HCT116 (cell line): Measurements from ENCODE around the gene STPG1. TPM values are rescaled to one million over a fixed set of nuclear protein-coding genes. Genes with fewer than 3 reads are reported as not detected.

ENCODE experiments used
- ATAC-seq: fragments of 200-7000 bp; cut with Tn5 transposase; 2 replicates; pipeline ENCODE4 v1.9.1; 2020; ENCODE audit warnings: mild to moderate bottlenecking, moderate library complexity
- BruUV-seq: library from RNA; stranded (reverse); fragments of 400-500 nt; replicated peaks from 2 replicates; lab custom pipeline; 2021; lab: Mats Ljungman, UMichigan
- CTCF ChIA-PET: fragments of 300-600 bp; sonication (Branson Sonifier 250); formaldehyde crosslinking; loops from one replicate; lab custom pipeline; 2021; ENCODE audit warnings: antibody characterized with exemption; lab: Charles Lee
- POLR2A ChIA-PET: fragments of 300-600, 350-600 bp; sonication (Branson Sonifier 250); formaldehyde crosslinking; loops from one replicate; lab custom pipeline; 2021; ENCODE audit warnings: antibody characterized with exemption; lab: Charles Lee
- RAD21 ChIA-PET, 2 experiments: fragments of 300-600 bp; sonication (Branson Sonifier 250); formaldehyde crosslinking; loops; one replicate each; lab custom pipeline; 2023; ENCODE audit warnings: low total read pairs in 2 of 2; ENCODE audit not compliant: uncharacterized antibody in 2 of 2, unreplicated experiment in 2 of 2, low non-redundant PET in 1 of 2; lab: Charles Lee
- DNase-seq: peaks from one replicate; pipeline ENCODE4 v3.0.0-alpha.2; 2010; ENCODE audit warnings: low read depth, low spot score
- H2AFZ ChIP-seq: fragments of 200-600 bp; shearing (Covaris generic), sonication (generic); 2 replicates; pipeline ENCODE4 v1.6.1; 2017; ENCODE audit warnings: low read depth, mixed run types, mixed read lengths, antibody characterized with exemption, low read length; ENCODE audit not compliant: poor library complexity, severe bottlenecking
- H3K27ac ChIP-seq: 2 replicates; pipeline ENCODE4 v1.5.1; 2012; ENCODE audit warnings: low read depth, low read length
- H3K27me3 ChIP-seq: fragments of 200-600 bp; sonication (generic); 2 replicates; pipeline ENCODE4 v1.6.1; 2016; ENCODE audit warnings: mixed run types, low read length, mixed read lengths; ENCODE audit not compliant: insufficient read depth
- H3K36me3 ChIP-seq, 2 experiments: fragments of 200-500 bp in 1 of 2; fragments of 200-600 bp in 1 of 2; sonication (Bioruptor generic) in 1 of 2; sonication (generic) in 1 of 2; 2 replicates each; pipeline versions ENCODE4 v1.5.1 to v1.6.1; 2014 to 2016; ENCODE audit warnings: low read length in 2 of 2, inconsistent platforms in 1 of 2, mixed read lengths in 1 of 2, mixed run types in 1 of 2; ENCODE audit not compliant: insufficient read depth in 2 of 2, control insufficient read depth in 1 of 2
- H3K4me1 ChIP-seq, 2 experiments: fragments of 200-600 bp in 1 of 2; sonication (generic) in 1 of 2; 2 replicates each; pipeline versions ENCODE4 v1.5.1 to v1.6.1; 2012 to 2017; ENCODE audit warnings: low read length in 2 of 2, inconsistent platforms in 1 of 2, mild to moderate bottlenecking in 1 of 2, mixed read lengths in 1 of 2, mixed run types in 1 of 2, moderate library complexity in 1 of 2; ENCODE audit not compliant: insufficient read depth in 2 of 2, control insufficient read depth in 1 of 2
- H3K4me2 ChIP-seq: fragments of 200-600 bp; sonication (generic); 2 replicates; pipeline ENCODE4 v1.6.1; 2017; ENCODE audit warnings: mixed run types, low read length, mixed read lengths
- H3K4me3 ChIP-seq, 2 experiments: fragments of 200-600 bp in 1 of 2; sonication (generic) in 1 of 2; replicated peaks in 1 of 2; 2 replicates each; pipeline ENCODE4 v1.5.1; 2011 to 2016; ENCODE audit warnings: low read length in 2 of 2, control low read depth in 1 of 2, low read depth in 1 of 2, mild to moderate bottlenecking in 1 of 2, mixed read lengths in 1 of 2, mixed run types in 1 of 2
- H3K79me2 ChIP-seq: fragments of 200-600 bp; sonication (generic); 2 replicates; pipeline ENCODE4 v1.6.1; 2017; ENCODE audit warnings: mild to moderate bottlenecking, mixed run types, low read length, moderate library complexity, mixed read lengths; ENCODE audit not compliant: insufficient read depth
- H3K9ac ChIP-seq: fragments of 200-600 bp; sonication (generic); 2 replicates; pipeline ENCODE4 v1.6.1; 2016; ENCODE audit warnings: low read length, mixed read lengths
- H3K9me2 ChIP-seq: fragments of 200-600 bp; sonication (generic), shearing (Covaris generic); 2 replicates; pipeline ENCODE4 v1.6.1; 2017; ENCODE audit warnings: mixed run types, mild to moderate bottlenecking, moderate library complexity; ENCODE audit not compliant: insufficient read depth
- H3K9me3 ChIP-seq, 2 experiments: fragments of 200-500 bp in 1 of 2; fragments of 200-600 bp in 1 of 2; sonication (Bioruptor generic) in 1 of 2; sonication (generic) in 1 of 2; 2 replicates each; pipeline ENCODE4 v1.6.1; 2014 to 2017; ENCODE audit warnings: low read length in 2 of 2, mixed read lengths in 2 of 2, inconsistent platforms in 1 of 2, low read depth in 1 of 2, mild to moderate bottlenecking in 1 of 2, mixed run types in 1 of 2, moderate library complexity in 1 of 2; ENCODE audit not compliant: control insufficient read depth in 1 of 2, insufficient read depth in 1 of 2
- H4K20me1 ChIP-seq: fragments of 200-600 bp; sonication (generic), shearing (Covaris generic); 2 replicates; pipeline ENCODE4 v1.6.1; 2017; ENCODE audit warnings: mixed run types, mild to moderate bottlenecking, moderate library complexity; ENCODE audit not compliant: insufficient read depth
- CEBPB ChIP-seq: IDR thresholded peaks from 2 replicates; pipeline ENCODE4 v1.6.1; 2012; ENCODE audit warnings: low read depth
- EGR1 ChIP-seq: IDR thresholded peaks from 2 replicates; pipeline ENCODE4 v1.6.1; 2012; ENCODE audit warnings: low read depth
- ELF1 ChIP-seq: IDR thresholded peaks from 2 replicates; pipeline ENCODE4 v1.6.1; 2012; ENCODE audit warnings: low read depth, borderline replicate concordance
- EZH2 ChIP-seq: fragments of 200-600 bp; sonication (generic); IDR thresholded peaks from 2 replicates; pipeline ENCODE4 v1.6.1; 2017; ENCODE audit warnings: antibody characterized with exemption, mixed run types
- FOSL1 ChIP-seq: IDR thresholded peaks from 2 replicates; pipeline ENCODE4 v1.6.1; 2012; ENCODE audit warnings: low read depth
- JUND ChIP-seq: IDR thresholded peaks from 2 replicates; pipeline ENCODE4 v1.6.1; 2012
- POLR2A ChIP-seq: IDR thresholded peaks from 2 replicates; pipeline ENCODE4 v1.7.0; 2011; ENCODE audit warnings: borderline replicate concordance; ENCODE audit not compliant: insufficient read depth, insufficient read length; ENCODE audit errors: extremely low read depth
- POLR2AphosphoS5 ChIP-seq: IDR thresholded peaks from 2 replicates; pipeline ENCODE4 v1.6.1; 2011; ENCODE audit warnings: mild to moderate bottlenecking, low read depth, low read length, moderate library complexity
- RAD21 ChIP-seq: IDR thresholded peaks from 2 replicates; pipeline ENCODE4 v1.6.1; 2012; ENCODE audit warnings: low read depth, mild to moderate bottlenecking
- SIN3A ChIP-seq: IDR thresholded peaks from 2 replicates; pipeline ENCODE4 v1.6.1; 2012; ENCODE audit warnings: low read depth
- SP1 ChIP-seq: IDR thresholded peaks from 2 replicates; pipeline ENCODE4 v1.6.1; 2012; ENCODE audit warnings: low read depth
- TCF7L2 ChIP-seq: IDR thresholded peaks from 2 replicates; pipeline ENCODE4 v1.7.0; 2011; ENCODE audit warnings: borderline replicate concordance, inconsistent platforms; ENCODE audit not compliant: insufficient read depth, insufficient read length; ENCODE audit errors: extremely low read depth
- YY1 ChIP-seq: IDR thresholded peaks from 2 replicates; pipeline ENCODE4 v1.6.1; 2011; ENCODE audit warnings: low read length, low read depth, moderate library complexity, mild to moderate bottlenecking; ENCODE audit not compliant: insufficient replicate concordance; ENCODE audit errors: extremely low read depth
- ZFX ChIP-seq: fragments of 450-650 bp; IDR thresholded peaks from 2 replicates; pipeline ENCODE4 v1.6.1; 2017
- ZNF274 ChIP-seq: fragments of 200-500 bp; sonication (Bioruptor generic); IDR thresholded peaks from 2 replicates; pipeline ENCODE4 v1.6.1; 2014; ENCODE audit warnings: mild to moderate bottlenecking, low read depth, low read length, inconsistent platforms
- intact Hi-C: fragments of 100-400 bp; cut with micrococcal nuclease; formaldehyde crosslinking; loops from 2 replicates; pipeline ENCODE4 v1.10.0; 2022
- total RNA-seq: library from RNA; stranded (reverse); gene quantifications from one replicate; pipeline ENCODE4 v1.2.1, GENCODE V29; 2021; ENCODE audit not compliant: unreplicated experiment
- TF ChIP-seq, protein P1 (sequence below): IDR thresholded peaks from 2 replicates; pipeline ENCODE4 v1.6.1; 2011; ENCODE audit warnings: mild to moderate bottlenecking, low read length, moderate library complexity; ENCODE audit not compliant: insufficient replicate concordance; ENCODE audit errors: extremely low read depth
- TF ChIP-seq, protein P2 (sequence below): IDR thresholded peaks from 2 replicates; pipeline ENCODE4 v1.6.1; 2012; ENCODE audit warnings: low read depth
- TF ChIP-seq, protein P3 (sequence below): IDR thresholded peaks from 2 replicates; pipeline ENCODE4 v1.6.1; 2012
- TF ChIP-seq, protein P4 (sequence below): IDR thresholded peaks from 2 replicates; pipeline ENCODE4 v1.6.1; 2012

The STPG1 gene
- total RNA-seq, 1 experiment from 2014 or later: 13.4 TPM

DNA sequence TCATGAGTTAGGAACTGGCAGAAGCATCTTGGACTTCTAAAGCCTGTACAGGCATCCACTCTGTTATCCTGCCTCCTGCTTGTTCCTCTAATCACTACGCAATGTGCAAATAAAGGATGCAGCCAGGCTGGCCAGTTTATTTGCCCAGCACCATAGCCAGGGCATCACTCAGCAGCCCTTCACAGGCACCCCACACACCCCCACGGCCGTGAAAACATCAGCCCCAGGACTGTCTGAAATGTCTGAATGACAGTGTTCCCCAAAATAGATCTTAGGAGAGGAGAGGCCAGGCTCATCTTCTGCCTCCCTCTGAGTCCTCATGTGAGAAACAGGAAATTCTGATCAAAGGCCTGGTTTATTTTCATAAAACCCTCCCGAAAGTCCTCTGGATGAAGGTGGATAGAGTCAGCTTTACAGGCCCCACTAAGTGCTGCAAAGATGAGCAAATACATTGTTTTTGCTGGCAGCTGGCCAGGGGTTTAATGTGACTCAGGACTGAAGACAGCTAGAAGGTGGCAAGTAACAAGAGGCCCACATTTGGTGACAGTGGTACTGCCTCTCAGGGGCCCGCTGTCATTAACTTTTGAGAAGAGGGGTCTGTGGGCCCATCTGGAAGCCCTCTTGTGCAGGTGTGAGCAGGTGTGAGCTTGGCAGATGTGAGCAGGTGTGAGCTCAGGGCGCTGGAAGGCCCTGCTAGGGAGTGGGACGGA lies 61.5 kb downstream of the STPG1 start:
- intact Hi-C loops: no loop called here
- Histone ChIP-seq H3K27me3 (no peaks in the 10 kb centered on the region), H3K36me3 (no peaks in the 10 kb centered on the region), H2AFZ (no peak overlapping the region), H3K9me2 (no peaks in the 10 kb centered on the region), H4K20me1 (no peaks in the 10 kb centered on the region), H3K4me1 (peaks cover 3 to 11% of the 10 kb centered on the region in 2 experiments; a peak in 3 of 4 replicates), H3K9me3 (no peaks in the 10 kb centered on the region), H3K79me2 (no peaks in the 10 kb centered on the region), H3K4me2 (peak overlapping the region; percentile 1; the same call in 1 of the 2 replicates), H3K9ac (no peak overlapping the region), H3K4me3 (no peak overlapping the region), H3K27ac (no peak overlapping the region)
- TF ChIP-seq, protein P1, sequence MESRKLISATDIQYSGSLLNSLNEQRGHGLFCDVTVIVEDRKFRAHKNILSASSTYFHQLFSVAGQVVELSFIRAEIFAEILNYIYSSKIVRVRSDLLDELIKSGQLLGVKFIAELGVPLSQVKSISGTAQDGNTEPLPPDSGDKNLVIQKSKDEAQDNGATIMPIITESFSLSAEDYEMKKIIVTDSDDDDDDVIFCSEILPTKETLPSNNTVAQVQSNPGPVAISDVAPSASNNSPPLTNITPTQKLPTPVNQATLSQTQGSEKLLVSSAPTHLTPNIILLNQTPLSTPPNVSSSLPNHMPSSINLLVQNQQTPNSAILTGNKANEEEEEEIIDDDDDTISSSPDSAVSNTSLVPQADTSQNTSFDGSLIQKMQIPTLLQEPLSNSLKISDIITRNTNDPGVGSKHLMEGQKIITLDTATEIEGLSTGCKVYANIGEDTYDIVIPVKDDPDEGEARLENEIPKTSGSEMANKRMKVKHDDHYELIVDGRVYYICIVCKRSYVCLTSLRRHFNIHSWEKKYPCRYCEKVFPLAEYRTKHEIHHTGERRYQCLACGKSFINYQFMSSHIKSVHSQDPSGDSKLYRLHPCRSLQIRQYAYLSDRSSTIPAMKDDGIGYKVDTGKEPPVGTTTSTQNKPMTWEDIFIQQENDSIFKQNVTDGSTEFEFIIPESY: no peak
- TF ChIP-seq TCF7L2 (no peak), POLR2A (no peak), FOSL1 (no peak), JUND (no peak), RAD21 (no peak), CEBPB (no peak), ELF1 (no peak), POLR2AphosphoS5 (no peak), ZNF274 (no peak), EGR1 (no peak), EZH2 (no peak), YY1 (no peak), SIN3A (no peak), ZFX (no peak), SP1 (no peak)
- TF ChIP-seq, protein P2, sequence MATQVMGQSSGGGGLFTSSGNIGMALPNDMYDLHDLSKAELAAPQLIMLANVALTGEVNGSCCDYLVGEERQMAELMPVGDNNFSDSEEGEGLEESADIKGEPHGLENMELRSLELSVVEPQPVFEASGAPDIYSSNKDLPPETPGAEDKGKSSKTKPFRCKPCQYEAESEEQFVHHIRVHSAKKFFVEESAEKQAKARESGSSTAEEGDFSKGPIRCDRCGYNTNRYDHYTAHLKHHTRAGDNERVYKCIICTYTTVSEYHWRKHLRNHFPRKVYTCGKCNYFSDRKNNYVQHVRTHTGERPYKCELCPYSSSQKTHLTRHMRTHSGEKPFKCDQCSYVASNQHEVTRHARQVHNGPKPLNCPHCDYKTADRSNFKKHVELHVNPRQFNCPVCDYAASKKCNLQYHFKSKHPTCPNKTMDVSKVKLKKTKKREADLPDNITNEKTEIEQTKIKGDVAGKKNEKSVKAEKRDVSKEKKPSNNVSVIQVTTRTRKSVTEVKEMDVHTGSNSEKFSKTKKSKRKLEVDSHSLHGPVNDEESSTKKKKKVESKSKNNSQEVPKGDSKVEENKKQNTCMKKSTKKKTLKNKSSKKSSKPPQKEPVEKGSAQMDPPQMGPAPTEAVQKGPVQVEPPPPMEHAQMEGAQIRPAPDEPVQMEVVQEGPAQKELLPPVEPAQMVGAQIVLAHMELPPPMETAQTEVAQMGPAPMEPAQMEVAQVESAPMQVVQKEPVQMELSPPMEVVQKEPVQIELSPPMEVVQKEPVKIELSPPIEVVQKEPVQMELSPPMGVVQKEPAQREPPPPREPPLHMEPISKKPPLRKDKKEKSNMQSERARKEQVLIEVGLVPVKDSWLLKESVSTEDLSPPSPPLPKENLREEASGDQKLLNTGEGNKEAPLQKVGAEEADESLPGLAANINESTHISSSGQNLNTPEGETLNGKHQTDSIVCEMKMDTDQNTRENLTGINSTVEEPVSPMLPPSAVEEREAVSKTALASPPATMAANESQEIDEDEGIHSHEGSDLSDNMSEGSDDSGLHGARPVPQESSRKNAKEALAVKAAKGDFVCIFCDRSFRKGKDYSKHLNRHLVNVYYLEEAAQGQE: no peak
- TF ChIP-seq, protein P3, sequence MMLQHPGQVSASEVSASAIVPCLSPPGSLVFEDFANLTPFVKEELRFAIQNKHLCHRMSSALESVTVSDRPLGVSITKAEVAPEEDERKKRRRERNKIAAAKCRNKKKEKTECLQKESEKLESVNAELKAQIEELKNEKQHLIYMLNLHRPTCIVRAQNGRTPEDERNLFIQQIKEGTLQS: no peak
- TF ChIP-seq, protein P4, sequence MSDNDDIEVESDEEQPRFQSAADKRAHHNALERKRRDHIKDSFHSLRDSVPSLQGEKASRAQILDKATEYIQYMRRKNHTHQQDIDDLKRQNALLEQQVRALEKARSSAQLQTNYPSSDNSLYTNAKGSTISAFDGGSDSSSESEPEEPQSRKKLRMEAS: no peak
- ChIA-PET CTCF (no interaction called here), RAD21 (no interaction called here), POLR2A (no interaction called here)
- no peak for ATAC-seq
- no peak for DNase-seq
- BruUV-seq: no TSS peak
